Fibroblast of mammary gland (primary cell): ENCODE data around the gene RASSF1.

Experiments
- DNase-seq: peaks from one replicate; pipeline ENCODE4 v3.0.0-alpha.2; 2010; ENCODE audit warnings: low read depth
- H3K4me3 ChIP-seq: 2 replicates; pipeline ENCODE4 v1.5.1; 2011; ENCODE audit warnings: low read depth, mild to moderate bottlenecking, low read length, moderate library complexity; ENCODE audit not compliant: control insufficient read depth
- CTCF ChIP-seq: conservative IDR thresholded peaks from 2 replicates; pipeline ENCODE4 v1.5.1; 2011; ENCODE audit warnings: low read depth, low read length, inconsistent platforms; ENCODE audit not compliant: control insufficient read depth, insufficient read depth

RASSF1 gene

DNA sequence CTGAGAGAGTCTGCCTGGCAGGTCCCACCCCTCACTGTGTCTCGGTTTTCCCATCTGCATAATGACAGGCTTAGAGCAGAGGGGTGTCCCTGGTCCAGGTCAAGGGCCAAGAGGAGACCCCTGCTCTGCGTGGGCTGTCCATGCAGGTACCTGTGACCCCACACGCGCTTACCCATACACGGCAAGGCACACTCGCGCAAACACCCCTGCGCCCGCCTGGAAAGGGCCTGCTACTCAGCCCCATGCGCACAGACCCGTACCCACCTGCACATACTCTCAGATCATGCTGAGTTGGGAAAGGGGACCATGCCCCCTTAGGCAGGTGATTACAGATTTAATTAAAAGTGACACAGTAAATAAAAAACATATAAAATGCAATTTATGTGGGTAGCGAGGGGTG, 42.1 kb upstream of the RASSF1 start:
- H3K4me3 ChIP-seq: no peak overlapping the region
- no peak for TF ChIP-seq CTCF
- DNase-seq: no peak

DNA sequence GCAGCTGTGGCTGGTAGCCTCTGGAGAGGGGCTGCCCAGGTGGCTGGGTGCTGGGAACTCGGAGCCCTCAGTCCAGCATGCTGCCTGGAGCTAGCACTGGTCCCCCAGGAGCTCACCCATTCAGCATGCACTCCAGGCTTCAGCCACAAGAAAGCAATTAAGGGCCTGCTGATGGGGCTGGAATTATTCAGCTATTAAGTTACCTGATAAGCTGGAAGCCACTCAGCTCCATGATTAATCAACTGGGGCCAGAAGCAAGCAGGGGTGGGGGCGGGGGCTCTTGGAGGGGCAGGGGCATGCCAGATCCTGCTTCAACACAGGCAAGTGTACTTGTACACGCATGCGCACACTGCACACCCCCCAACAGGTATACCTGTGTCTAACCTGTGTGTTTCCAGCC, 40.7 kb upstream of the RASSF1 start:
- no peak for DNase-seq
- no peak for TF ChIP-seq CTCF
- no peak overlapping the region for H3K4me3 ChIP-seq

- no peak for DNase-seq
- TF ChIP-seq CTCF: no peak
- no peak overlapping the region for H3K4me3 ChIP-seq
Observed at GRCh38 chr3:50380405-50381085, 39.9 kb upstream of the RASSF1 start.

DNA sequence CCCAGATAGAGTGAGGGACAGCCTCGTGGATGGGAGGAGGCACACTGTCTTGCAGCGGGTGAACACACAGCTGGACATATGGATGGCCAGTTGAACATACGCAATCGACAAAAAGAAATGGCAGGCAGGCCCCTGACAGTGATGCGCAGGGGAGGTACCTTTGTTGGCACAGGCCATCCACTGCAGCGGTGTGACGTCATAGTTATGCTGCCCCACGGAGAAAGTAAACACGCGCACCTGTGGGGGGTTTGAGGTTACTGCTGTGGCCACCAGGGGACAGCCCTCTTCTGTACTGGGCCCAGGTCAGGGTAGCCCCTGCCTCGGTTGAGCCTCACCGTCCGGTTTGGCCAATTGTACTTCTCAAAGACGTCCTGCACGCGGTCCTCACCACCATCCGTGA, 38.1 kb upstream of the RASSF1 start:
- H3K4me3 ChIP-seq: no peak overlapping the region
- no peak for DNase-seq
- no peak for TF ChIP-seq CTCF

- no peak for TF ChIP-seq CTCF
- no peak for DNase-seq
- H3K4me3 ChIP-seq: no peak overlapping the region
Observed at GRCh38 chr3:50378024-50378423, 37.4 kb upstream of the RASSF1 start.

DNA sequence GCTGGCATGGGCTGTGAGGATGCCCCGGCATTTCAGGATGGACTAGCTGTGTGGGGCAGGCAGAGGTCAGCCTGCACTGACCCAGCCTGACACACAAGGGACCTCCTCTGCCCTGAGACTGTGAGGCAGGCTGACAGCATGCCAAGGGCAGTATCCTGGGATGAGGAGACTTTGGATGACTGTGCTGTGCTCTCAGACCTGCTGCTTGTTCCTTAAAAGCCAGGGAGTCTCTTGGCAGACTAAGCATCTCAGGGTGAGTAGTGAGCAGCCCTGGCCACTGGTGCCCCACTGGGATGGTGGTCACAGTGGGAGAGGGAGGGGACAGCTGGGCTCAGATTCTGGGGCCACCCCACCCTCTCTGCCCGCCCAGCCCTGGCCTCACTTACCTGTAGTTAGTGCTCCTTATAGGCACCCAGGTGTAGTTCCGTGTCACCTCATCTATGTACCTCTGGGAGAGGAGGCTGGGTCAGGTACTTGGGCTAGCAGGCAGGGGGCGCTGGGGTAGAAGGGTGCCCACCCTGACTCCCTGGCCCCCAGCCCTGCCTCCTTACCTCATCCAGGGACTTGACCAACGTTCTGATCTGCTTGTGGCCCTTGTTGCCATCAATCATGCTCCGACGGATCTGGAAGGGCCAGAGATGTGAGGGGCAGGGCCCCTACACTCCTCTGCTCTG, 34.8 kb upstream of the RASSF1 start:
- no peak for TF ChIP-seq CTCF
- no peak overlapping the region for H3K4me3 ChIP-seq
- no peak for DNase-seq
